HG03175 (cell line): ENCODE results near the gene SLC35G2.
"Not testable (repeated sequence)": the region's sequence is repeated elsewhere in the genome, so short reads cannot be mapped to it uniquely, and the experiment has no call there.

ENCODE experiments used
- ATAC-seq: cut with Tn5 transposase; IDR thresholded peaks from one replicate; pipeline ENCODE4 v1.9.1; 2021; ENCODE audit warnings: mild to moderate bottlenecking, moderate library complexity; ENCODE audit not compliant: unreplicated experiment

SLC35G2 gene

DNA sequence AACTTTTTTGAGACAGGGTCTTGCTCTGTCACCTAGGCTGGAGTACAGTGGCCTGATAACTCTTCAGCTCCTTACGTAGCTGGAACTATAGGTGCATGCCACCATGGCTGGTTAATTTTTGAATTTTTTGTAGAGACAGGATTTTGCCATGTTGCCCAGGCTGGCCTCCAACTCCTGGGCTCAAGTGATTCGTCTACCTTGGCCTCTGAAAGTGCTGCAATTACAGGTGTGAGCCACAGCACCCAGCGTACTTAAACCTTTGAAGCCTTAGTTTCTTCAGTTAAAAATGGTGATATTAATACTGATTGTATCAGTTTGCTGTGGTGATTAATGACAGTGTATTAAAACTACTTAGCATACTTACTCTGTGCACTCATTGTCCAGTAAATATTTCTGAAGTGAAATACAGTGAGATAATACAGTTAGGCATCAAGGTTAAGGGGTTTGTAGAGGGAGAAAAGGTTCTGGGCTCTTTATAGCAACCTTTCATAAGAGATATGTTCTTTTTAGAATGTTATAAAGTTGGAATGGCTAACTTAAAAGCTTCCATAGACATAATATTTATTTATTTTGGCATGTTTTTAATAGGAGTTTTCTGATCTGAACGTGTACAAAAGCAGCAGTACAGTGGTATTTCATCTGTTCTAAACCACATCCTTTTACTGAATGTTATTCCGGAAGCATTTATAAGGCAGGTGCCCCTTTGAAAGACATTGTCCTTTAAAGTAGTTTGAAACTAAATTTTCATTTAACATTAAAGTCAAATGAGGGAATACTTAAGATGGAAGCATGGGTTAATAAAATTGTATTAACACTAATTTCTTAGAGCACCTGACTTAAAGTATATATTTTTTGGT, 66.7 kb downstream of the SLC35G2 start:
- no peak for ATAC-seq

DNA sequence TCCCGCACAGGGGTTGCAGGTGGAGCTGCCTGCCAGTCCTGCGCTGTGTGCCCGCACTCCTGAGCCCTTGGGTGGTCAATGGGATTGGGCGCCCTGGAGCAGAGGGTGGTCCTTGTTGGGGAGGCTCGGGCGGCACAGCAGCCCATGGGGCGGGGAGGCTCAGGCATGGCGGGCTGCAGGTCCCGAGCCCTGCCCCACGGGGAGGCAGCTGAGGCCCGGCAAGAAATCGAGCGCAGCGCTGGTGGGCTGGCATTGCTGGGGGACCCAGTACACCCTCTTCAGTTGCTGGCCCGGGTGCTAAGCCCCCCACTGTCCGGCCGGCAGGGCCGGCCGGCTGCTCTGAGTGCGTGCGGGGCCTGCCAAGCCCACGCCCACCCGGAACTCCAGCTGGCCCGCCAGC, 71.0 kb downstream of the SLC35G2 start:
- no peak for ATAC-seq

DNA sequence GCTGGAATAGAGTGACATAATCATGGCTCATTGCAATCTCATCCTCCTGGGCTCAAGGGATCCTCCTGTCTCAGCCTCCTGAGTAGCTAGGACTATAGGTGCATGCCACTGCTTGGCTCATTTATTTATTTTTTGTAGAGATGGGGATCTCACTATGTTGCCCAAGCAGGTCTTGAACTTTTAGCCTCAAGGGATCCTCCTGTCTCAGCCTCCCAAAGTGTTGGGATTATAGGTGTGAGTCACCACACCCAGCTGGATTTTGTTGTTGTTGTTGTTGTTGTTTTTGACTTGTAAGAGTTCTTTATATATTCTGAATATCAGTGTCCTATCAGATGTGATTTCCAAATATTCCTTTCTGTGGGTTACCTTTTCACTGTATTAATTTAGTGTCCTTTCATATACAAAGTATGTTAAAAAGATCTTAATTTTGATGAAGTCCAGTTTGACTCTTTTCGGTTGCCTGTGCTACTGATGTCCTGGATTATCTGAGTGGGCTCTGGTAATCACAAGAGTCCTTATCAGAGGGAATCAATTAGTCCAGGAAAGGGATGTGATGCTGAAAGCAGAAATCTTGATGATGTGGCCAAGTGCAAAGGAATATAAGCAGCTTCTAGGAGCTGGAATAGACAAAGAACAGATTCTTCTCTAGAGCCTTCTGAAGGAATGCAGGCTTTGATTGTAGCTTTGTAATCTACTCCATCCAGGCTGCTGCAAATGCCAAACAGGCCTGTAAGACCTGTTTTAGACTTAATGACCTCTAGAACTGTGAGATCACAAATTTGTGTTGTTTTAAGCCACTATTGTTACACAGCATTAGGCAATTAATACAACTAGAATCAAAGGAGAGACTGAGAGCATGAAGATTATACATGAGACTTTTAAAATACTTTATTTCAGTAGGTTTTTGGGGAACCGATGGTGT, 73.3 kb downstream of the SLC35G2 start:
- no peak for ATAC-seq

DNA sequence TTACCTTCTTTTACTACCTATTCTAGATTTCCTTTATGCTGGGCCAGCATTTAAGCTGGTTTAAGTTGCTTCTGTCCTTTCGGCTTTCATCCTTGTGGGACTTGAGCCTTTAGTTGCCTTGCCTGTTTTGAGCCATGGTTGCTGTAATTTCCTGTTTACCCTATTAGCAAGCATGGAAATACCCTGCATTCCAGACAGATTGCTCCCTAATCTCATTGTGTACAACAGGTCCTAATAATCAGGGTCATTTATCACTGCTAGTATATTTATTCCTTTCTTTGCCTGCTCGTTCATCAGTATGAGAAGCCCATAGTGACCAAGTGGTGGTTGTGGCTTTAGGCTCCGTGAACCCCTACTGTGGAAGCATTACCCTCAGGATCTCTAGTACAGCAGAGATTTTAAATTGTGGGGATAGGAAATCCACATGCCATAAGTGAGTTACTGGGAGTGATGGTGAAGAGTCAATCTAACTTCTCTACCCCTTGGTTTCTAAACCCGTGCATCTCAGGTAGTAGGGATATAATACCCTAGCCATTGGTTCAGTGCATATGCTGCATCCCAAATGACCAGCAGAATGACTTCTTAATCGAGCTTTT, 75.0 kb downstream of the SLC35G2 start:
- ATAC-seq: no peak

DNA sequence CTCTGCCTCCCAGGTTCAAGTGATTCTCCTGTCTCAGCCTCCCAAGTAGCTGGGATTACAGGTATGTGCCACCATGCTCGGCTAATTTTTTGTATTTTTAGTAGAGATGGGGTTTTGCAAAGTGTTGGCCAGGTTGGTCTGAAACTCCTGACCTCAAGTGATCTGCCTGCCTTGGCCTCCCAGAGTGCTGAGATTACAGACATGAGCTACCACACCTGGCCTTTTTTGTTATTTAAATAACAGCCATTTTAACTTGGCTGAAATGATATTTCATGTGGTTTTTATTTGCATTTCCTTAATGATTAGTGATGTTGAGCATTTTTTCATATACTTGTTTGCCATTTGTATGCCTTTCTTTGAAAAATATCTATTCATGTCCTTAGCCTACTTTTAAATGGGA, 78.2 kb downstream of the SLC35G2 start:
- not testable (repeated sequence) for ATAC-seq

DNA sequence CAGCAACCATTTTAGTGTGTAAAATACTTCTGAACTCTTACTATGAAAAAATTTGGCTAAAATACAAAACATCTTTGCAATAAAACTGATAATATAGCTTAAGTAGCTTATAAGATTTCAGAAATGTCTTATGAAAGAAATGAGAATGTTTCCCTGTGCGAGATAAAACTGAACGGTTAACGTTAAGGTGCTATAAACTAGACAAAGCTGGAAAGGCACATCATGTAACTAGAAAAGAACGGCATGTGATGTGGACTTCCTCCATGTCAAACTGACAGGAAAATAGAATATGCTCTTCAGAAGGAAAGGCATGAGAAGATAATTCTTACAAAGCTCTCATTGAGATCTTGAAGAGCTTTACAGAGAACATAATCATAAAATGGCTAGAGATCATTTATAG, 79.6 kb downstream of the SLC35G2 start:
- no peak for ATAC-seq

DNA sequence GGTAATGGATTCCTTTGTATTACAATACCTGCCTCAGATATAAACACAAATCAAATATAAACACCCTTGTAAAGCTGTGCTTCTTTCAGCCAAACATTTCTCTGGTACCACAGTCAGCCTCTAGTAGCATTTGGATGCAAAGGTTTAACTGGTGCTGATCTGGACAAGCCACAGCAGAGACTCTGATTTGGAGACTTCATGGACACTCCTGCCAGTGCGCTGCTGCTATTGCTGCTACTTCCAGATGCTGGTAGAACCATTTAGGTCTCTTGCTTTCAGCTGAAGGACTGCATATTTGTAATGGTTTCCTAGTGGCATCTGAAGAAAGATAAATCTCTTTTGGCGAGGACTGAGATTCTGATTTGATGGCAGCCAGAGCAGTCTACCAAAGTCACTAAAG, 80.0 kb downstream of the SLC35G2 start:
- no peak for ATAC-seq

DNA sequence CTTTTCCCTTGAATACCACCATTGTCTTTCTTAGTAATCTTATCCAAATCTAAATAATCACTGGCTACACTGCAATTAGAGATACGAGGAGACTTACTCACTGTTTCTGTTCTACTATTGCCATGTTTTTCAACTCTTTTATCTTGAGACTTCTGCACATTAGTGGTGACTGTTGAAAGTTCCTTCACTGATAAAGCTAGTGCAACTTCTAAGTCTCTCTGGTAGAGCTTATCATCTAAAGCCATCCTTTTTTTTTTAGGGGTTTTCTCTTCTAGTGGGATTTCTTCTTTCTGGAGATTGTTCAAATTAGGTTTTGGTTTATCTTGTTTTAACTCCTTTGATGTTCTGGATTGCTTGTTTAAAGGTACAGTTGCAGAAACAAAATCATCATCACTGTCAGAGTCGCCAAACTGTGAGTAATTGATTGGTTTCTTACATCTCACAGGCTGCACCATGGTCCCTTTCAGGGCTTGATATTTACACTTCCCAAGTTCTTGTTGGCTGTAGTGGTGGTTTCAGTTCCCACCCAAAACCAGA, 80.8 kb downstream of the SLC35G2 start:
- ATAC-seq: no peak

DNA sequence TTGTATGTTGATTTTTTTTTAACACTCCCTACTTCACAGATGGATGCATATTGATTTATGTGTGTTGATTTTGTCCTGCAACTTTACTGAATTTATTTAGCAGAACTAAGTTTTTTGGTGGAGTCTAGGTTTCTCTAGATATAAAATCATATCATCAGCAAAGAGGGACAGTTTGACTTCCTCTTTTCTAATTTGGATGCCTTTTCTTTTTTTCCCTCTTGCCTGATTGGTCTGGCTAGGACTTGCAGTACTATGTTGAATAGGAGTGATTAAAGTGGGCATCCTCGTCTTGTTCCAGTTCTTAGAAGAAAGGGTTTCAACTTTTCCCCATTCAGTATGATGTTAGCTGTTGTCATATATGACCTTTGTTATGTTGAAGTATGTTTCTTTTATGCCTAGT, 81.8 kb downstream of the SLC35G2 start:
- ATAC-seq: not testable (repeated sequence)

DNA sequence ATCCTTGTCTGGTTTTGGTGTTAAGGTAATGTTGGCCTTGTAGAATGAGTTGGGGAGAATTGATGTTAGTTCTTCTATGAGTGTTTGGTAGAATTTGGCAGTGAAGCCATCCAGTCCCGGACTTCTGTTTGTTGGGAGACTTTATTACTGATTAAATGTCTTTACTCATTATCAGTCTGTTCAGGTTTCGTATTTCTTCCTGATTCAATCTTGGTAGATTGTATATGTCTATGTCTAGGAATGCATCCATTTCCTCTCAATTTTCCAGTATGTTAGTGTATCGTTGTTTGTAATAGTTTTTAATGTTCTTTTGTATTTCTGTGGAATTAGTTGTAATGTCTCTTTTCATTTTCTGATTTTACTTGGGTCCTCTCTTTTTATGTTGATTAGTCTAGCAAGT, 82.5 kb downstream of the SLC35G2 start:
- ATAC-seq: no peak

DNA sequence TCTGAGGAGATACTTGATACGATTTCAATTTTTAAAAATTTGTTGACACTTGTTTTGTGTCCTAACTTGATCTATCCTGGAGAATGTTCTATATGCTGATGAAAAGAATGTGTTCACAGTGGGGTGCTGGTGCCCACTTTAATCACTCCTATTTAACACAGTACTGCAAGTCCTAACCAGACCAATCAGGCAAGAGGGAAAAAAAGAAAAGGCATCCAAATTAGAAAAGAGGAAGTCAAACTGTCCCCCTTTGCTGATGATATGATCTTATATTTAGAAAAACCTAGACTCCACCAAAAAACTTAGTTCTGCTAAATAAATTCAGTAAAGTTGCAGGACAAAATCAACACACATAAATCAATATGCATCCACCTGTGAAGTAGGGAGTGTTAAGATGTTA, 83.6 kb downstream of the SLC35G2 start:
- not testable (repeated sequence) for ATAC-seq

DNA sequence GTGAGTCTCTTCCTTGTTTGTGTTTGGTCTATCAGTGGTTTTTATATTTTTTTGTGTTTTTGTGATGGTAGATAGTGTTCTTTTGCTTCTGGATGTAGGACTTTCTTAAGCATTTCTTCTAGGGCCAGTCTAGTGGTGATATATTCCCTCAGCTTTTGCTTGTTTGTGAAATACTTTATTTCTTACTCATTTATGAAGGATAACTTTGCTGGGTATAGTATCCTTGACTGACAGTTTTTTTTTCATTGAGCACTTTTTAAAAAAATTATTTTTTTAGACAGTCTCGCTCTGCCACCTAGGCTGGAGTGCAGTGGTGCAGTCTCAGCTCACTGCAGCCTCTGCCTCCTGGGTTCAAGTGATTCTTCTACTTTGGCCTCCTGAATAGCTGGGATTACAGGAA, 85.0 kb downstream of the SLC35G2 start:
- ATAC-seq: no peak

DNA sequence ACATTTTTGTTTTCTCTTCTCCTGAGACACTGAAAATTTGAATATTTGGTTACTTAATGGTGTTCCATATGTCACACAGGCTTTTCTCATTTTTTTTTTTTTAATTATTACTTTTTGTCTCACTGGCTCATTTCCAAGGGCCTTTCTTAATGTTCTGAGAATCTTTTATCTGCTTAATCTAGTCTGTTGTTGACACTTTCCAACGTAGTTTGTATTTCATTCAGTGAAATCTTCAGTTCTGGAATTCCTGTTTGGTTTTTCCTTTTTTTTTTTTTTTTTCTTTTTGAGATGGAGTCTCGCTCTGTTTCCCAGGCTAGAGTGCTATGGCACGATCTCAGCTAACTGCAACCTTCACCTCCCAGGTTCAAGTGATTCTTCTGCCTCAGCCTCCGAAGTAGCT, 85.8 kb downstream of the SLC35G2 start:
- no peak for ATAC-seq
